Suprapubic skin (tissue), 4 donors: ENCODE measurements around the gene SIGLEC15. TPM values are rescaled to one million over a fixed set of nuclear protein-coding genes. Genes with fewer than 3 reads are reported as not detected.
A peak's percentile ranks its signal among the peaks of the same experiment; 100 is the strongest.

ENCODE experiments used
- DNase-seq, 2 donors: peaks; one replicate each; pipeline ENCODE4 v3.0.0-alpha.2; 2019; ENCODE audit warnings: low spot score in 2 of 2
- H3K27ac ChIP-seq: fragments of 200-600 bp; sonication (generic); one replicate; pipeline ENCODE4 v1.5.1; 2019
- H3K27me3 ChIP-seq: fragments of 200-600 bp; sonication (generic); one replicate; pipeline ENCODE4 v1.5.1; 2019
- H3K36me3 ChIP-seq: fragments of 200-600 bp; sonication (generic); one replicate; pipeline ENCODE4 v1.5.1; 2019
- H3K4me1 ChIP-seq: fragments of 200-600 bp; sonication (generic); one replicate; pipeline ENCODE4 v1.5.1; 2019
- H3K4me3 ChIP-seq: fragments of 200-600 bp; sonication (generic); one replicate; pipeline ENCODE4 v1.5.1; 2019; ENCODE audit warnings: mild to moderate bottlenecking
- H3K9me3 ChIP-seq: fragments of 200-600 bp; sonication (generic); one replicate; pipeline ENCODE4 v1.5.1; 2019
- EP300 ChIP-seq: sonication (generic); formaldehyde crosslinking; IDR thresholded peaks from one replicate; pipeline ENCODE4 v1.6.1; 2017; ENCODE audit warnings: antibody characterized with exemption
- POLR2A ChIP-seq, 2 donors: fragments of 450-650 bp; IDR thresholded peaks; one replicate each; pipeline ENCODE4 v1.6.1; 2017; ENCODE audit warnings: antibody characterized with exemption in 2 of 2, mild to moderate bottlenecking in 2 of 2, moderate library complexity in 2 of 2
- POLR2AphosphoS5 ChIP-seq, 3 donors: sonication (generic); formaldehyde crosslinking; IDR thresholded peaks; one replicate each; pipeline ENCODE4 v1.6.1; 2017; ENCODE audit warnings: antibody characterized with exemption in 3 of 3
- WGBS: methylation state at CpG from one replicate; pipeline ENCODE4 v1.1.5; 2018; 5-methylcytosine and 5-hydroxymethylcytosine counted together
- total RNA-seq, 4 donors: library from RNA; depleted of rRNA; stranded (reverse); fragments of >200 nt; gene quantifications; one replicate each; pipeline ENCODE4 v1.1.0, GENCODE V29; 2016
- TF ChIP-seq, protein P1 (sequence below), 2 donors: fragments of 200-600 bp in 1 of 2; fragments of 450-650 bp in 1 of 2; sonication (generic) in 1 of 2; IDR thresholded peaks; one replicate each; pipeline ENCODE4 v1.5.1; 2016 to 2019; ENCODE audit warnings: antibody characterized with exemption in 2 of 2, mild to moderate bottlenecking in 1 of 2, moderate library complexity in 1 of 2

The SIGLEC15 gene, protein sequence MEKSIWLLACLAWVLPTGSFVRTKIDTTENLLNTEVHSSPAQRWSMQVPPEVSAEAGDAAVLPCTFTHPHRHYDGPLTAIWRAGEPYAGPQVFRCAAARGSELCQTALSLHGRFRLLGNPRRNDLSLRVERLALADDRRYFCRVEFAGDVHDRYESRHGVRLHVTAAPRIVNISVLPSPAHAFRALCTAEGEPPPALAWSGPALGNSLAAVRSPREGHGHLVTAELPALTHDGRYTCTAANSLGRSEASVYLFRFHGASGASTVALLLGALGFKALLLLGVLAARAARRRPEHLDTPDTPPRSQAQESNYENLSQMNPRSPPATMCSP
- 1 to 10 TPM in 1 of 4 donors, under 1 TPM in 2, not detected in 1; 0.57 to 3.4 (median 0.98) TPM for total RNA-seq

DNA sequence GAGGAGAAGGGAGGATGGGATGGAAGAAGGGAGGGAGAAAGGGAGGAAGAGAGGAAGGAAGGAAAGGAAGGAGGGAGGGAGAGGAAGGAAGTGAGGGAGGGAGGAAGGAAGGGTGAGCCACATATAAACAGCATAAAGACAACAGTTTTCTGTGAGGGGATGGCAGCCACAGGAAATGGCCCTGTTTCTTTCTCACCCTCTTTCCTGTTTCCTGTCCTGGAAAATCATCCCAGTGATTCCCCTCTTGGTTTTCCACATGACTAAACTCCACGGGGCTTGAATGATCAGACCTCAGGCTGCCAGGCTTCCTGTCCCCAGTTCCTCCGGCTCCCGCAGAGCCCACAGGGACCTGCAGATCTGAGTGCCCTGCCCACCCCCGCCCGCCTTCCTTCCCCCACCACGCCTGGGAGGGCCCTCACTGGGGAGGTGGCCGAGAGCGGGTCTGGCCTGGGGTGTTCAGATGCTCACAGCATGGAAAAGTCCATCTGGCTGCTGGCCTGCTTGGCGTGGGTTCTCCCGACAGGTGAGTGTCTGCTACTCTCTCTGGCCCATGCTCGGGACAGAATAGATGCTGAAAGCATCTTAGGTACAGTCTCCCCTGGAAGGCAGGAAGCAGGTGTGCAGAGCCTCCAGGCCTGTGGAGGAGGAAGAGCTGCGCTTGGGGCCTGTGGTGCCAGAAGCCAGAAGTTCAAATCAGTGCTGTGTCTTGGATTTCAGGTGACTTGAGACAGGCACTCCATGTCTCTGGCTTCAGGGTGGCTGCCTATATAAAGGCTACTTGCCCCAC, at the start of gene SIGLEC15:
SIGLEC15 (plus strand) TSS at position 418 of the 787 bp plus-strand sequence; CDS start at position 472, 54 bp downstream.
- no peak for DNase-seq
- TF ChIP-seq POLR2AphosphoS5 (IDR thresholded peaks at IDR 0.05), result no peak
- no peak for TF ChIP-seq EP300
- TF ChIP-seq, protein P1, sequence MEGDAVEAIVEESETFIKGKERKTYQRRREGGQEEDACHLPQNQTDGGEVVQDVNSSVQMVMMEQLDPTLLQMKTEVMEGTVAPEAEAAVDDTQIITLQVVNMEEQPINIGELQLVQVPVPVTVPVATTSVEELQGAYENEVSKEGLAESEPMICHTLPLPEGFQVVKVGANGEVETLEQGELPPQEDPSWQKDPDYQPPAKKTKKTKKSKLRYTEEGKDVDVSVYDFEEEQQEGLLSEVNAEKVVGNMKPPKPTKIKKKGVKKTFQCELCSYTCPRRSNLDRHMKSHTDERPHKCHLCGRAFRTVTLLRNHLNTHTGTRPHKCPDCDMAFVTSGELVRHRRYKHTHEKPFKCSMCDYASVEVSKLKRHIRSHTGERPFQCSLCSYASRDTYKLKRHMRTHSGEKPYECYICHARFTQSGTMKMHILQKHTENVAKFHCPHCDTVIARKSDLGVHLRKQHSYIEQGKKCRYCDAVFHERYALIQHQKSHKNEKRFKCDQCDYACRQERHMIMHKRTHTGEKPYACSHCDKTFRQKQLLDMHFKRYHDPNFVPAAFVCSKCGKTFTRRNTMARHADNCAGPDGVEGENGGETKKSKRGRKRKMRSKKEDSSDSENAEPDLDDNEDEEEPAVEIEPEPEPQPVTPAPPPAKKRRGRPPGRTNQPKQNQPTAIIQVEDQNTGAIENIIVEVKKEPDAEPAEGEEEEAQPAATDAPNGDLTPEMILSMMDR (IDR thresholded peaks at IDR 0.05), result no peak
- TF ChIP-seq POLR2A (IDR thresholded peaks at IDR 0.05), result no peak
- Histone ChIP-seq H3K4me3 (no peak within 1 kb of the TSS), H3K27ac (no peak within 1 kb of the TSS), H3K4me1 (peaks cover 15% of the 10 kb centered on the region), H3K9me3 (no peaks in the 10 kb centered on the region), H3K36me3 (no peaks in the 10 kb centered on the region), H3K27me3 (no peaks in the 10 kb centered on the region)
- 69% methylated on average over 8 of the region's 12 CpGs for WGBS

DNA sequence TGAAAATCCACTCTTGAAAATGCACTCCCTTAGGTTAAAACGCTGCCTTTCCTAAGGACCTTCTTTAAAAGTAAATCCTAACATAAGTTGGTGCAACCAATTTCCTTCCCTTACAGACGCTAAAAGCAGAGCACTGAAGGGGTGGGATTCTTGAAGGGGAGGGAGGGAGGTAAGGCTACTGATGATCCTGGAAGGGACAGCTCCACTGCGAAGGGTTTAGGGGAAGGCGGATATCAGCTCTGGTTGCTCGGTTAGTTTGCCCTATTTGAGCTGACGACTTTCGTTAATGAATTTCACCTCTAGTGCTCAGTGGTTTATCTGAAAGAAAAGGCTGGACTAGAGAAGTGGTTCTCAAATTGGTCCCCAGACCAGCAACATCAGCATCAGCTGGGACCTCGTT, 49.7 kb upstream of the SIGLEC15 start:
- Histone ChIP-seq H3K27me3 (peaks cover 15% of the 10 kb centered on the region), H3K4me3 (peak overlapping the region; percentile 70), H3K36me3 (no peaks in the 10 kb centered on the region), H3K27ac (peak overlapping the region; percentile 83), H3K9me3 (no peaks in the 10 kb centered on the region), H3K4me1 (no peaks in the 10 kb centered on the region)
- no peak for DNase-seq
- TF ChIP-seq POLR2AphosphoS5 (IDR thresholded peaks at IDR 0.05), result no peak
- no peak for TF ChIP-seq POLR2A (IDR thresholded peaks at IDR 0.05)
- TF ChIP-seq, protein P1 (IDR thresholded peaks at IDR 0.05), result no peak
- TF ChIP-seq EP300, result no peak
- WGBS, result 43% methylated on average over 8 of the region's 8 CpGs

DNA sequence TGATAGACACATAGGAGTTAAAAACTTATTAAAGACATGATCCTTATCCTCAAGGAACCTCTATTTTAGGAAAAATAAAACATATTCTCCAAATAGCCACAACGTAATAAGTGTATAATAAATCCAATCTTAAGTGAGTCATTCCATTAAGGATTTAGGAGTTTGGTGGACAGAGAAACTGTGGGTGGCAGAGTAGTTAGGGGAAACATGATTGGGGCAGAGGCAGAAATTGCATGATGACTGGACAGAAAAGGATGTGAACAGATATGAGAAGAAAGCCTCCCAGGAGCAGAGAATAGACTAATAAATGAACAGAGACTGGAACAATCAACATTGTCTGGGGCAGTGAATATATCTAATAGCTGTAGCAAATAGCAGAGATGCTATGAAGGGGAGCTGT, 48.1 kb upstream of the SIGLEC15 start:
- Histone ChIP-seq H3K4me1 (no peaks in the 10 kb centered on the region), H3K27me3 (peaks cover 10% of the 10 kb centered on the region), H3K9me3 (no peaks in the 10 kb centered on the region), H3K36me3 (no peaks in the 10 kb centered on the region), H3K27ac (no peak overlapping the region), H3K4me3 (no peak overlapping the region)
- TF ChIP-seq, protein P1 (IDR thresholded peaks at IDR 0.05), result no peak
- TF ChIP-seq POLR2A (IDR thresholded peaks at IDR 0.05) (no peak), POLR2AphosphoS5 (IDR thresholded peaks at IDR 0.05) (no peak)
- DNase-seq, result no peak
- 65% methylated on average over 1 of the region's 1 CpG for WGBS

DNA sequence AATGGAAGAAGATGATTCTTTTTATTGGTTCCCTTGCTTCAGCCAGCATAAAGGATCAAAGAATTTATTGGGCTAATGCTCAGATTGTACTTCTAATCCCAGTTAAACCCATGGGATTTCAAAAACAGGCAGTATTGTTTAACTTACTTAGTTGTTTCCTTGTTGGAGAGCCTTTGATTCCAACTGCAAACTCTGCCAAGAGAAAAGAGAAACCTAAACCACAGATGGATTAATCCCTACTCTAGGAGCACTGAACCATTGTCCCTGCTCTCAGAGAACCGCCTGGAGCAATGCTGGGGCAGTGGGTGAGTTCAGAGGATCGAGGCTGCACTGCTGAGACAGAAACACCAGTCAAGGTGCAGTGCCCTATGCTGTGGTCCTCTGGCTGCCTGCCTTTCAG, 44.9 kb upstream of the SIGLEC15 start:
- WGBS, result 44% methylated on average over 2 of the region's 2 CpGs
- TF ChIP-seq EP300 (no peak), POLR2A (IDR thresholded peaks at IDR 0.05) (no peak), POLR2AphosphoS5 (IDR thresholded peaks at IDR 0.05) (no peak)
- TF ChIP-seq, protein P1 (IDR thresholded peaks at IDR 0.05), result no peak
- Histone ChIP-seq H3K4me3 (no peak overlapping the region), H3K27ac (no peak overlapping the region), H3K27me3 (no peaks in the 10 kb centered on the region), H3K9me3 (no peaks in the 10 kb centered on the region), H3K36me3 (no peaks in the 10 kb centered on the region), H3K4me1 (no peaks in the 10 kb centered on the region)
- no peak for DNase-seq

DNA sequence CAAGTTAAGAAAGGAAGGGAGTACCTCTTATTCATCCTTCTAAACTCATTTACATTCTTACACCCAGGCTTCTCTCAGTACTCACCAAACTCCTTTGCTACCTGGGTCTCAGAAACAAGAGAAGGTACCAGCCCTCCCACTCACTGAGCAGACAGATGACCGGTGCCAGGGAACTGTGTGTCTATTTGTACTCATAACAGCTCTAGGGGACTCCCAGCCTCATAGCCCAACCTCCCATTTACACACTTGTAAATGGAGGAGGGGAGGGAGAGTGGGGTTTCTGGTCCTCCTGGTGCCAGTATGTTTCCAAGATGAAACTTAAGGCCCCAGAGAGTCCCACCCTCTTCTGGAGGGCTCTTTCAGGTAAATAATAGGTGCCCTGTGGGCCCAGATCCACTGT, 42.8 kb upstream of the SIGLEC15 start:
- TF ChIP-seq, protein P1 (IDR thresholded peaks at IDR 0.05), result no peak
- TF ChIP-seq EP300 (no peak), POLR2A (IDR thresholded peaks at IDR 0.05) (no peak), POLR2AphosphoS5 (IDR thresholded peaks at IDR 0.05) (no peak)
- Histone ChIP-seq H3K27ac (no peak overlapping the region), H3K4me3 (no peak overlapping the region), H3K9me3 (no peaks in the 10 kb centered on the region), H3K36me3 (no peaks in the 10 kb centered on the region), H3K27me3 (no peaks in the 10 kb centered on the region), H3K4me1 (no peaks in the 10 kb centered on the region)
- 76% methylated on average over 1 of the region's 1 CpG for WGBS
- no peak for DNase-seq
